Measurements from ENCODE around the gene MUSTN1. TPM values are rescaled to one million over a fixed set of nuclear protein-coding genes. Genes with fewer than 3 reads are reported as not detected.

Gene MUSTN1
- total RNA-seq, 1 donor from 2014 or later, result not detected

DNA sequence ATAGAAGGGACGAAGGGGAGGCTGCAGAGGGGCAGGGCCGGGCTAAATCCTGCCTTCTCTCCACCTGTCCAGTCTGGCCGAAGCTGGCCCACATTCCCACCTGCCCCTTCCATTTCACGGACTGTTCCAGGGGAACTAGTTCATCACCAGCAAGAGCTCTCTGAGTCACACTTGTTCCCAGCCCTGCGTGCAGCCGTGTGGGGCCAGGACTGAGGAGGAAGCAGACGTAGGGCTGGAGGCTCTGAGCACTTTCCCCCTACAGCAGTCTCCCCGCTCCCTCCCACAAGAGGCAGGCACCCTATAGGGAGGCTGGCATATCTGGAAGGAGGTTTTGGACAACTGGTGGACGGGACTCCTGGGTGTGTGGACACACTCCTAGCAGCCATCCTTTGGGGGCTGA is 7.4 kb downstream of the MUSTN1 start:
- peak; percentile 14 for DNase-seq (ENCODE audit: low read depth)
- peaks cover 18% of the 10 kb centered on the region for H3K4me1 Mint-ChIP-seq (ENCODE audit: low read depth, unreplicated experiment)
- Histone ChIP-seq H3K4me1 (ENCODE audit: insufficient read depth, low read length) (peaks cover 19% of the 10 kb centered on the region), H4K20me1 (ENCODE audit: insufficient read depth, low read length) (peaks cover 9% of the 10 kb centered on the region), H3K27ac (ENCODE audit: low read depth, low read length) (no peak overlapping the region), H3K4me3 (ENCODE audit: insufficient read depth, low read depth, low read length) (no peak overlapping the region), H3K27me3 (ENCODE audit: insufficient read depth, low read length) (no peaks in the 10 kb centered on the region), H3K79me2 (ENCODE audit: insufficient read depth, low read length) (no peaks in the 10 kb centered on the region), H3K36me3 (ENCODE audit: insufficient read depth, low read length) (no peaks in the 10 kb centered on the region), H3K9me3 (ENCODE audit: insufficient read depth, low read depth, low read length) (no peaks in the 10 kb centered on the region), H3K4me2 (ENCODE audit: low read length) (no peak overlapping the region), H3K9ac (ENCODE audit: low read length) (no peak overlapping the region), H2AFZ (ENCODE audit: low read depth, low read length) (no peak overlapping the region)
- H3K36me3 Mint-ChIP-seq (ENCODE audit: low read depth, unreplicated experiment), result peaks cover 4% of the 10 kb centered on the region
- peaks cover 12% of the 10 kb centered on the region for H3K27me3 Mint-ChIP-seq (ENCODE audit: low read depth, unreplicated experiment)
- H3K4me3 Mint-ChIP-seq (ENCODE audit: unreplicated experiment), result no peak overlapping the region
- H3K27ac Mint-ChIP-seq (ENCODE audit: unreplicated experiment), result peak overlapping the region; percentile 18
- FAIRE-seq, result no peak
- peaks cover 3% of the 10 kb centered on the region for H3K9me3 Mint-ChIP-seq (ENCODE audit: unreplicated experiment)
- TF ChIP-seq, protein P1, sequence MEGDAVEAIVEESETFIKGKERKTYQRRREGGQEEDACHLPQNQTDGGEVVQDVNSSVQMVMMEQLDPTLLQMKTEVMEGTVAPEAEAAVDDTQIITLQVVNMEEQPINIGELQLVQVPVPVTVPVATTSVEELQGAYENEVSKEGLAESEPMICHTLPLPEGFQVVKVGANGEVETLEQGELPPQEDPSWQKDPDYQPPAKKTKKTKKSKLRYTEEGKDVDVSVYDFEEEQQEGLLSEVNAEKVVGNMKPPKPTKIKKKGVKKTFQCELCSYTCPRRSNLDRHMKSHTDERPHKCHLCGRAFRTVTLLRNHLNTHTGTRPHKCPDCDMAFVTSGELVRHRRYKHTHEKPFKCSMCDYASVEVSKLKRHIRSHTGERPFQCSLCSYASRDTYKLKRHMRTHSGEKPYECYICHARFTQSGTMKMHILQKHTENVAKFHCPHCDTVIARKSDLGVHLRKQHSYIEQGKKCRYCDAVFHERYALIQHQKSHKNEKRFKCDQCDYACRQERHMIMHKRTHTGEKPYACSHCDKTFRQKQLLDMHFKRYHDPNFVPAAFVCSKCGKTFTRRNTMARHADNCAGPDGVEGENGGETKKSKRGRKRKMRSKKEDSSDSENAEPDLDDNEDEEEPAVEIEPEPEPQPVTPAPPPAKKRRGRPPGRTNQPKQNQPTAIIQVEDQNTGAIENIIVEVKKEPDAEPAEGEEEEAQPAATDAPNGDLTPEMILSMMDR (IDR thresholded peaks at IDR 0.05; ENCODE audit: insufficient read depth, low read depth, low read length), result no peak
- no peak for TF ChIP-seq EZH2 (IDR thresholded peaks at IDR 0.05; ENCODE audit: insufficient read depth, low read length)

DNA sequence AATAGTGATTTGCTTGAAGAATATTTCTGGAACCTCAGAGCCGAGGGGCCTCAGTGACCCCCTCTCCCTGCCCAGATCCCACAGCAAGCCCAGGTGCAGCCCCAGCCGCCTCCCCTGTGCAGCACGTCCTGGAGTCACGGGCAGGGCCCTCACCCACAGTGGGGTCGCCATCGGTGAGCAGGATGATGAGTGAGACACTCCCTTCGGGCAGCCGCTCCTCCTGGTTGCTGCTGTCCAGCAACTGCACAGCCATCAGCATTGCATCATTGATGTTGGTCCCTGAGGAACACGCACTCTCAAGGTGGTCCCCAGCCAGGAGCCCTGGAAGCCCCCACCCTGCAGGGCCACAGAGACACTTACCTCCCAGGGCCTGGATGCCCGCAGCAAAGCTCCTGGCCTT is 10.8 kb downstream of the MUSTN1 start:
- H3K4me1 Mint-ChIP-seq (ENCODE audit: low read depth, unreplicated experiment), result peaks cover 4% of the 10 kb centered on the region
- FAIRE-seq, result no peak
- no peak overlapping the region for H3K4me3 ChIP-seq (ENCODE audit: insufficient read depth, low read depth, low read length)

DNA sequence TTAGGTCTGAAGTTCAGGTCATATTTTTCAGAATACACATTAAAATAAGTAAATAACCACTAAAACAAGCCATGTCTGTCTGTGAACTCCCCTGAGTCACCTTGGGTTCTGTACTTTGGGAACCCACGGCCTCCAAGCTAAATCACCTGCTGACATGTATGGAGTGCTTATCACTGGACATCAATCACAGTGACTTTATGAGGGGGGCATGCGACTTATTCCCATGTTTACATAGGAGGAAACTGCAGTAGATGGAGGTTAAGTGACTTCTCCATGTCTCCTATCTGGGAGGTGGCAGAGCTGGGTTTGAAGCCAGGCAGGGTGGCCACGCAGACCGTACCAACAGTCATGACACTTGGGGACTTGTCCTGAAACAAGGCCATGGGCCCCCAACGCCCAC is 12.5 kb downstream of the MUSTN1 start:
- Histone ChIP-seq H3K27ac (ENCODE audit: low read depth, low read length) (no peak overlapping the region), H3K9ac (ENCODE audit: low read length) (no peak overlapping the region), H2AFZ (ENCODE audit: low read depth, low read length) (no peak overlapping the region), H3K4me3 (ENCODE audit: insufficient read depth, low read depth, low read length) (no peak overlapping the region), H3K36me3 (ENCODE audit: insufficient read depth, low read length) (no peaks in the 10 kb centered on the region), H3K9me3 (ENCODE audit: insufficient read depth, low read depth, low read length) (no peaks in the 10 kb centered on the region), H3K27me3 (ENCODE audit: insufficient read depth, low read length) (no peaks in the 10 kb centered on the region), H3K79me2 (ENCODE audit: insufficient read depth, low read length) (no peaks in the 10 kb centered on the region), H3K4me1 (ENCODE audit: insufficient read depth, low read length) (no peaks in the 10 kb centered on the region), H4K20me1 (ENCODE audit: insufficient read depth, low read length) (no peaks in the 10 kb centered on the region), H3K4me2 (ENCODE audit: low read length) (no peak overlapping the region)
- H3K9me3 Mint-ChIP-seq (ENCODE audit: unreplicated experiment), result peaks cover 3% of the 10 kb centered on the region
- TF ChIP-seq, protein P1 (IDR thresholded peaks at IDR 0.05; ENCODE audit: insufficient read depth, low read depth, low read length), result no peak
- no peak for TF ChIP-seq EZH2 (IDR thresholded peaks at IDR 0.05; ENCODE audit: insufficient read depth, low read length)
- no peak overlapping the region for H3K27ac Mint-ChIP-seq (ENCODE audit: unreplicated experiment)
- no peak overlapping the region for H3K4me3 Mint-ChIP-seq (ENCODE audit: unreplicated experiment)
- DNase-seq (ENCODE audit: low read depth), result no peak
- H3K4me1 Mint-ChIP-seq (ENCODE audit: low read depth, unreplicated experiment), result peaks cover 7% of the 10 kb centered on the region
- H3K36me3 Mint-ChIP-seq (ENCODE audit: low read depth, unreplicated experiment), result peaks cover 2% of the 10 kb centered on the region
- FAIRE-seq, result no peak
- H3K27me3 Mint-ChIP-seq (ENCODE audit: low read depth, unreplicated experiment), result peaks cover 9% of the 10 kb centered on the region

More for the DNA sequence above, 10.8 kb downstream of the MUSTN1 start:
- peaks cover 15% of the 10 kb centered on the region for H3K27me3 Mint-ChIP-seq (ENCODE audit: low read depth, unreplicated experiment)
- no peaks in the 10 kb centered on the region for H4K20me1 ChIP-seq (ENCODE audit: insufficient read depth, low read length)
- no peak for DNase-seq (ENCODE audit: low read depth)
- H3K27ac ChIP-seq (ENCODE audit: low read depth, low read length), result no peak overlapping the region
- no peaks in the 10 kb centered on the region for H3K27me3 ChIP-seq (ENCODE audit: insufficient read depth, low read length)
- H3K36me3 Mint-ChIP-seq (ENCODE audit: low read depth, unreplicated experiment), result peaks cover 4% of the 10 kb centered on the region
- no peak overlapping the region for H3K4me3 Mint-ChIP-seq (ENCODE audit: unreplicated experiment)
- H3K27ac Mint-ChIP-seq (ENCODE audit: unreplicated experiment), result no peak overlapping the region
- TF ChIP-seq, protein P1 (IDR thresholded peaks at IDR 0.05; ENCODE audit: insufficient read depth, low read depth, low read length), result no peak
- TF ChIP-seq EZH2 (IDR thresholded peaks at IDR 0.05; ENCODE audit: insufficient read depth, low read length), result no peak
- H3K9me3 ChIP-seq (ENCODE audit: insufficient read depth, low read depth, low read length), result no peaks in the 10 kb centered on the region
- no peak overlapping the region for H3K9ac ChIP-seq (ENCODE audit: low read length)
- H2AFZ ChIP-seq (ENCODE audit: low read depth, low read length), result no peak overlapping the region
- no peaks in the 10 kb centered on the region for H3K36me3 ChIP-seq (ENCODE audit: insufficient read depth, low read length)
- peaks cover 3% of the 10 kb centered on the region for H3K9me3 Mint-ChIP-seq (ENCODE audit: unreplicated experiment)
- H3K4me1 ChIP-seq (ENCODE audit: insufficient read depth, low read length), result peaks cover 2% of the 10 kb centered on the region
- H3K79me2 ChIP-seq (ENCODE audit: insufficient read depth, low read length), result no peaks in the 10 kb centered on the region
- H3K4me2 ChIP-seq (ENCODE audit: low read length), result no peak overlapping the region
